22Rv1 (cell line): ENCODE results near the gene MAP1LC3B.
"Not testable (repeated sequence)": the region's sequence is repeated elsewhere in the genome, so short reads cannot be mapped to it uniquely, and the experiment has no call there.

Source experiments
- H3K27ac ChIP-seq: fragments of 450-650 bp; 2 replicates; pipeline ENCODE4 v1.5.1; 2017
- ZFX ChIP-seq: fragments of 450-650 bp; IDR thresholded peaks from 2 replicates; pipeline ENCODE4 v1.6.1; 2017; ENCODE audit warnings: antibody characterized with exemption, borderline replicate concordance
- TF ChIP-seq, protein P1 (sequence below): fragments of 450-650 bp; IDR thresholded peaks from 2 replicates; pipeline ENCODE4 v1.5.1; 2017; ENCODE audit warnings: mild to moderate bottlenecking

The MAP1LC3B gene

DNA sequence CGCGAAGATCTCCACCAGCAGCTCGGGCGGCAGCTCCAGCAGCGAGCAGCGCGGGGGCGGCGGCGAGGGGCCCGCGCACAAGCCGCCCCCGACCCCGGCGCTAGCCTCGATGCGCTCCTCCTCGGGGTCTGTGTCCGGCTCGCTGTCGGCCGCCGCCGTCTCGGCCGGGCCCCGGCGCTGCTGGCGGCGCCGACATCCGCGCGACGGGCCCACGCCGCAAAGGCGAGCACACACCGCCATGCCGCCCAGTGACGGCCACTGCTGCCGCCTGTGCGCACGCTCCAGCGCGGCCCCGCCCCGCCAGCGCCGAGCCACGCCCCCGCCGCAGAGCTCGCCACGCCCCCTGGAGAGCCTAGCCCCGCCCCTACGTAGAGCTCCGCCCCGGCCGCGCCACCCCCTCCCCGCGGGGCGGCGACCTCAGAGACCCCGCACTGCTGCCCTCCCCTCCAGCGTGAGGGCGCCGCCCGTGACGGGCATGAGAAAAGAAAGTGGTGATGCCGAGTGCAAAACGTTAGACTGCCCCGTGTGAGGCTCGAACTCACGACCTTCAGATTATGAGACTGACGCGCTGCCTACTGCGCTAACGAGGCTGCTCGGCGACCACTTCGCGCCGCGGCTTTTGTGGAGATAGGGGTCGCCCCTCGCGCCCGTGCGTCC is 8.5 kb upstream of the MAP1LC3B start, which contains the start of gene FBXO31:
TSS of gene FBXO31 (minus strand) at position 272 of the 657 bp plus-strand sequence. CDS start at position 240, 32 bp downstream.
- peak within 1 kb of the TSS; percentile 76 for H3K27ac ChIP-seq
- TF ChIP-seq ZFX = no peak
- TF ChIP-seq, protein P1, sequence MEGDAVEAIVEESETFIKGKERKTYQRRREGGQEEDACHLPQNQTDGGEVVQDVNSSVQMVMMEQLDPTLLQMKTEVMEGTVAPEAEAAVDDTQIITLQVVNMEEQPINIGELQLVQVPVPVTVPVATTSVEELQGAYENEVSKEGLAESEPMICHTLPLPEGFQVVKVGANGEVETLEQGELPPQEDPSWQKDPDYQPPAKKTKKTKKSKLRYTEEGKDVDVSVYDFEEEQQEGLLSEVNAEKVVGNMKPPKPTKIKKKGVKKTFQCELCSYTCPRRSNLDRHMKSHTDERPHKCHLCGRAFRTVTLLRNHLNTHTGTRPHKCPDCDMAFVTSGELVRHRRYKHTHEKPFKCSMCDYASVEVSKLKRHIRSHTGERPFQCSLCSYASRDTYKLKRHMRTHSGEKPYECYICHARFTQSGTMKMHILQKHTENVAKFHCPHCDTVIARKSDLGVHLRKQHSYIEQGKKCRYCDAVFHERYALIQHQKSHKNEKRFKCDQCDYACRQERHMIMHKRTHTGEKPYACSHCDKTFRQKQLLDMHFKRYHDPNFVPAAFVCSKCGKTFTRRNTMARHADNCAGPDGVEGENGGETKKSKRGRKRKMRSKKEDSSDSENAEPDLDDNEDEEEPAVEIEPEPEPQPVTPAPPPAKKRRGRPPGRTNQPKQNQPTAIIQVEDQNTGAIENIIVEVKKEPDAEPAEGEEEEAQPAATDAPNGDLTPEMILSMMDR = no peak

DNA sequence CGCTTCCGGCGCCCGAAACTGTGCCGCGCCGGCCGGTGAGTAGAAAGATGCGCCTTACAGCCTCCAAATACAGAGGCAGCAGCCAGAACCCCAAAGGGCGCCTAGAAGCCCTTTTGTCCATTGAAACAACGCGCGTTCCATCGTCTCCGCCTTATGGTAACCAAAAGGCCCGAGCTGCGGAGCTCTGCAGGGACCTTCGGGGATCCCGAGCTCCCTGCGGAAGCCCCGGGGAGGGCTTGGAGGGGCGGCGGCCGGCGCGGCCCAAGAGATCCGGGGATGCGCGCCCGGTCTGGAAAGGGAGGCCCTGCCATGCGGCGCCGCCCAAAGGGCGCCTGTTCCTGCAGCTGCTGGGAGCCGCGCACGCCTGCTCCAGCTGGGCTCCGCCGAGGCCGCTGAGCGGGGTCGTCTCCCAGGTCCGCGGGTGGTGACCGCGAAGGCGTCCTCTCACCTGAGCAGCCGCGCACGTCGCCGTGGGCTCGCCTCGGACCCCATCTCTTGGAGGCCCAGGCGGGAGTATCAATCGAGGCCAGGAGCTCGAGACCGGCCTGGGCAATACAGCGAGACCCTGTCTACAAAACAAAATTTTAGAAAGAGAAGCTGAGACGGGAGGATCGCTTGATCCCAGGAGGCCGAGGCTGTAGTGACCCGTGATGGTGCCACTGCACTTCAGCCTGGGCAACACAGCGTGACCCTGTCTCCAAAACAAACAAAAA is 7.8 kb upstream of the MAP1LC3B start:
- TF ChIP-seq, protein P1 = no peak
- TF ChIP-seq ZFX = no peak
- peak overlapping the region; percentile 76 for H3K27ac ChIP-seq

DNA sequence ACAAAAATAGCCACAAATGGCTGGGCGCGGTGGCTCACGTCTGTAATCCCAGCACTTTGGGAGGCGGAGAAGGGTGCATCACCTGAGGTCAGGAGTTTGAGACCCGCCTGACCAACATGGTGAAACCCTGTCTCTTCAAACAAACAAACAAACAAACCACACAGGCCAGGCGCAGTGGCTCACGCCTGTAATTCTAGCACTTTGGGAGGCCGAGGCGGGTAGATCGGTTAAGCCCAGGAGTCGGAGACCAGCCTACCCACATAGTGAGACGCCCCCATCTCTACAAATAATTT is 7.3 kb upstream of the MAP1LC3B start:
- H3K27ac ChIP-seq = not testable (repeated sequence)

DNA sequence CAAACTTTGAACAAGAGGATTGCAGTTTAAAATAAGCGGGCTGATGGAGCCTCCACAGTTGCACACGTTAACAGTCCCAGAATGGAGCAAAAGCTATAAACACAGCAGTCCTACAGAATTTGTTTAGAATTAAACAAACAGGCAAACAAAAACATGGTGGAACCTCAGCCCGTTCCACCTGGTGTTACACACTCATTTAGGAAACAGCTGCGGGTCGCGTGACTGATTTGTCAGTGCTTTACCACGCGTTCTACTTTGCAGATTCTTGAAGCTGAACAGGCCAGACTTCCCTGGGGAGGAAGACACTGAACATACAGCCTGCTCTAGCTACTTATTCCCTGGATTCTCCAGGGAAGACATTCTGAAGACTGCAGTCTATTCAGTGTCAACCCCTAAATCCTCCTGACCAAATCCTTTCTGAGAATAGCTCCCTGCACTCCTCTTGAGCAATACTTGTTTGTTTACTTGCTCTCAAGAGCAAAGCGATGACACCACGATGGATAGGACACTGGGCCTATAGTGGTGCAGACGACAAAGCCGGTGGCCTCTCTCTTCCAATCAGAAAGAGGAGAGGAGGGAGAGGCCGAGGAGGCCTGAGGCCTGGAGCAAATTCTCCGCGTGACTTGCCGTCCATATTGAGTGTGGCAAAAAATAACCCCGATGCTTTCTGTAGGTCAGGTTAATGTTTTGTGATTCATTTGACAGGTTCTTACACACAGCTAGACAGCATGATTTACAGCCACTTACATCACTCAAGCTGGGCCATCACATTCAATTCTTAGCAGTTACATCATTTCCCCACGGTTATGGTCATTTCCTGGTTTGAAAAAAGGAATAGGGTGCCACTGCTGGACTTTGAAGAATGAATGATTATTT is 4.0 kb upstream of the MAP1LC3B start:
- TF ChIP-seq, protein P1 = no peak
- TF ChIP-seq ZFX = no peak
- peak overlapping the region; percentile 93 for H3K27ac ChIP-seq

DNA sequence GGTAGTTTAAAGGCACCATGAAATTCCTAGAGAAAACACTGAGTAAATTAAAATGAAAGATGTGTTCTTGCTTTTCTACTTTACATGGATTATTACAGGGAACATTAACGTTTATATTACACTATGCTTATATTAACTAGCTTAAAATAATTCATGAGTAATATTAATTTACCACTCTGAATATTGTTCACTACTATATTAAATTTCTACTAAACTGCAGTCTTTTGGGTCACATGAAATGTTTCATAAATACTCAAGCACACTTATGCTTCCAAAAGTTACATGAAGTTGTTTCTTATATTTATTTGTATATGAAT is 3.4 kb upstream of the MAP1LC3B start:
- TF ChIP-seq, protein P1 = no peak
- no peak for TF ChIP-seq ZFX
- H3K27ac ChIP-seq = peak overlapping the region; percentile 93

DNA sequence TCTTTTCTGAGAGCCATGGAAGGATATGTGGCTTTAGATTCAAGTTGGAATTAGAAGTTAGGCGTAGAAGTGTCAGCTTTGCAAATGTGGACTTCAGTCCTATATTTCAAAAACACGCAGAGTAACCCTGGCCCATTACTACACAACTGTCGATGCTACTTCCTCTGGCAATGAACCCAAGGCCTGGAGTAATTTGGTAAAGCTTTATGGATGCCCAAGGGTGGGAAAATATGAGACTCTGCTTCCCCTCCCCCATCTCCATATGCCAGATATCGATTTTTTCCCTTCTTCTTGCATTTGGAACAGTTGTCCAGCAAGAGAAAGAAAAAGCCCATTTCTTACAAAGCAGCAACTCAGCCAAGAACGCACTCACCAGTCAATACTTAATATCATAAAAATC is 2.9 kb upstream of the MAP1LC3B start:
- H3K27ac ChIP-seq = peak overlapping the region; percentile 93

DNA sequence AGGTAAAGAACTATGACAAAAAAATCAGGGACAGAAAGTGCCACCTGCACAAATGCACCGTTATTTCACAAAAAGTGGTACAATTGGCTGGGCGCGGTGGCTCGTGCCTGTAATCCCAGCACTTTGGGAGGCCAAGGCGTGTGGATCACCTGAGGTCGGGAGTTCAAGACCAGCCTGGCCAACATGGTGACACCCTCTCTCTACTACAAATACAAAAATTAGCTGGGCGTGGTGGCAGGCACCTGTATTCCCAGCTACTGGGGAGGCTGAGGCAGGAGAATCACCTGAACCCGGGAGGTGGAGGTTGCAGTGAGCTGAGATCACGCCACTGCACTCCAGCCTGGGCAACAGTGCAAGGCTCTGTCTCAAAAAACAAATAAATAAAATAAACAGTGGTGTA is 2.2 kb upstream of the MAP1LC3B start:
- H3K27ac ChIP-seq = peak overlapping the region; percentile 93

More for the DNA sequence above, 2.9 kb upstream of the MAP1LC3B start:
- TF ChIP-seq ZFX = no peak
- TF ChIP-seq, protein P1 = no peak
